ACC112 (cell line): ENCODE results near the gene PTBP3.
"Not testable (repeated sequence)": the region's sequence is repeated elsewhere in the genome, so short reads cannot be mapped to it uniquely, and the experiment has no call there.

Source experiments
- H2AFZ ChIP-seq: fragments of 200-600 bp; sonication (generic); one replicate; pipeline ENCODE4 v1.6.0; 2017; ENCODE audit warnings: antibody characterized with exemption, low read length; ENCODE audit not compliant: unreplicated experiment
- H3K27ac ChIP-seq: fragments of 200-600 bp; sonication (generic); 2 replicates; pipeline ENCODE4 v1.5.1; 2014; ENCODE audit warnings: low read depth, mild to moderate bottlenecking, antibody characterized with exemption, low read length, moderate library complexity
- H3K27me3 ChIP-seq: fragments of 200-600 bp; sonication (generic); 2 replicates; pipeline ENCODE4 v1.6.1; 2014; ENCODE audit warnings: mild to moderate bottlenecking, antibody characterized with exemption, low read length, moderate library complexity, mixed read lengths; ENCODE audit not compliant: insufficient read depth
- H3K36me3 ChIP-seq: fragments of 200-600 bp; sonication (generic); 2 replicates; pipeline ENCODE4 v1.6.1; 2016; ENCODE audit warnings: mild to moderate bottlenecking, antibody characterized with exemption, low read length, moderate library complexity, mixed read lengths; ENCODE audit not compliant: insufficient read depth
- H3K4me1 ChIP-seq: fragments of 200-600 bp; sonication (generic); one replicate; pipeline ENCODE4 v1.6.1; 2016; ENCODE audit warnings: low read length, mixed read lengths; ENCODE audit not compliant: insufficient read depth, unreplicated experiment, control insufficient read depth
- H3K4me3 ChIP-seq: fragments of 200-600 bp; sonication (generic); 2 replicates; pipeline ENCODE4 v1.5.1; 2014; ENCODE audit warnings: mild to moderate bottlenecking, low read depth, low read length
- H3K79me2 ChIP-seq: fragments of 200-600 bp; sonication (generic); one replicate; pipeline ENCODE4 v1.6.0; 2016; ENCODE audit warnings: low read length; ENCODE audit not compliant: control insufficient read depth, unreplicated experiment, insufficient read depth

Gene PTBP3

GRCh38 chr9:112296929-112297328 lies 36.5 kb downstream of the PTBP3 start:
- H2AFZ ChIP-seq, result no peak overlapping the region
- H3K36me3 ChIP-seq, result peaks cover 7% of the 10 kb centered on the region; the same call in 1 of the 2 replicates
- H3K4me1 ChIP-seq, result peaks cover 14% of the 10 kb centered on the region
- H3K4me3 ChIP-seq, result no peak overlapping the region
- peaks cover 78% of the 10 kb centered on the region for H3K79me2 ChIP-seq
- H3K27me3 ChIP-seq, result no peaks in the 10 kb centered on the region
- no peak overlapping the region for H3K27ac ChIP-seq

DNA sequence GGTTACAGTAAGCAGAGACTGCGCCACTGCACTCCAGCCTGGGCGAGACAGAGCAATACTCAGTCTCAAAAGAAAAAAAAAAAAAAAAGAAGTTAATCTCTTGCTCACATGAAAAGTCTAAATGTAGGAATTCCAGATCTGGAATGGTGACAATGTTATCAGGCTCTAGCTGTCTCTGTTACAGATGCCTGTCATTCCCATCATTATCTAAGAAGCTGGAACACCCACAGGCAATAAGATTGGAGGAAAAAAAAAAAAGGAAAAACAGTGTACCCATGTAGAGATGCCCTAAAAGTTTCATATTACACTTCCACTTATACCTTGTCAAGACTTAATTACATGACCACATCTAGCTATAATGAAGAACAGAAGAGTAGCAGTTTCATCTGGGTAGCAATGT lies 38.2 kb downstream of the PTBP3 start:
- Histone ChIP-seq H3K79me2 (peaks cover 75% of the 10 kb centered on the region), H3K36me3 (peaks cover 15% of the 10 kb centered on the region; the same call in 1 of the 2 replicates)

DNA sequence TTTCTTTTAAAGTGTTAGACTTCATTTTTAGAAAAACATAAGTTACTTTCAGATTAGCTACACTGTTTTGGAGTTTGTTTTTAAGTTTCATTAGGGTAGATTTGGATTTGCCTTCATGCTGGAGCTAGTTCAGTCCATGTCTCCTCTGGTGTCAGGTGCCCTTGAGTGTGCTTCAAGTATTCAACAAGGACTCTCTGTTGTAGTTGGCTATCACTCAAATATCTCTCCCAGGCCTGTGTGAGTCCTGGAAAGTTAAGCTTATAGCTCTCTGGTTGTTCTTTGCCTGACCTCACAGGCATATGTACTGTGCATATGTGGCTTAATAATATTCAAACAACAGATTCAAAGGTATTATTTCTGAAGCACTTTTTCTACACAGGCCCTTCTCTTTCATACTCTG lies 45.4 kb downstream of the PTBP3 start:
- H3K36me3 ChIP-seq, result peaks cover 54% of the 10 kb centered on the region

More for the DNA sequence above, 38.2 kb downstream of the PTBP3 start:
- Histone ChIP-seq H3K27me3 (no peaks in the 10 kb centered on the region), H3K4me1 (peaks cover 13% of the 10 kb centered on the region), H3K27ac (no peak overlapping the region), H3K4me3 (no peak overlapping the region), H2AFZ (no peak overlapping the region)

GRCh38 chr9:112286926-112287325 lies 46.5 kb downstream of the PTBP3 start:
- H3K27me3 ChIP-seq, result no peaks in the 10 kb centered on the region
- peaks cover 28% of the 10 kb centered on the region for H3K79me2 ChIP-seq
- H3K36me3 ChIP-seq, result peaks cover 52% of the 10 kb centered on the region

More for the DNA sequence above, 45.4 kb downstream of the PTBP3 start:
- Histone ChIP-seq H3K4me3 (no peak overlapping the region), H3K79me2 (peaks cover 39% of the 10 kb centered on the region), H3K27ac (no peak overlapping the region), H3K4me1 (no peaks in the 10 kb centered on the region), H3K27me3 (no peaks in the 10 kb centered on the region), H2AFZ (no peak overlapping the region)

DNA sequence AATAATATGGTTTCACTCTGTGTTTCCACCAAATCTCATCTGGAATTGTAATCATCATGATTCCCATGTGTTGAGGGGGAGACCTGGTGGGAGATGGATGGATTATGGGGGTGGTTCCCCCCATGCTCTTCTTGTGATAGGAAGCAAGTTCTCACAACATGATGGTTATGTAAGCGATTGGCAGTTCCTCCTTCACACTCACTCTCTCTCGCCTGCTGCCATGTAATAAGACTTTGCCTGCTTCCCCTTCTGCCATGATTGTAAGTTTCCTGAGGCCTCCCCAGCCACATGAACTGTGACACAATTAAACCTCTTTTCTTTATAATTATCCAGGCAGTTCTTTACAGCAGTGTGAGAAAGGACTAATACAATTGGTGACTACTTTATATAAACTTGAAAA lies 48.4 kb downstream of the PTBP3 start:
- Histone ChIP-seq H3K4me1 (no peaks in the 10 kb centered on the region), H3K4me3 (no peak overlapping the region), H2AFZ (no peak overlapping the region), H3K79me2 (peaks cover 15% of the 10 kb centered on the region), H3K27me3 (no peaks in the 10 kb centered on the region), H3K36me3 (peaks cover 43% of the 10 kb centered on the region), H3K27ac (no peak overlapping the region)

More at GRCh38 chr9:112286926-112287325, 46.5 kb downstream of the PTBP3 start:
- H3K4me1 ChIP-seq, result no peaks in the 10 kb centered on the region
- no peak overlapping the region for H2AFZ ChIP-seq
- no peak overlapping the region for H3K4me3 ChIP-seq
- no peak overlapping the region for H3K27ac ChIP-seq

GRCh38 chr9:112283582-112284253 lies 49.7 kb downstream of the PTBP3 start:
- Histone ChIP-seq H3K36me3 (peaks cover 38% of the 10 kb centered on the region), H3K79me2 (peaks cover 12% of the 10 kb centered on the region)

DNA sequence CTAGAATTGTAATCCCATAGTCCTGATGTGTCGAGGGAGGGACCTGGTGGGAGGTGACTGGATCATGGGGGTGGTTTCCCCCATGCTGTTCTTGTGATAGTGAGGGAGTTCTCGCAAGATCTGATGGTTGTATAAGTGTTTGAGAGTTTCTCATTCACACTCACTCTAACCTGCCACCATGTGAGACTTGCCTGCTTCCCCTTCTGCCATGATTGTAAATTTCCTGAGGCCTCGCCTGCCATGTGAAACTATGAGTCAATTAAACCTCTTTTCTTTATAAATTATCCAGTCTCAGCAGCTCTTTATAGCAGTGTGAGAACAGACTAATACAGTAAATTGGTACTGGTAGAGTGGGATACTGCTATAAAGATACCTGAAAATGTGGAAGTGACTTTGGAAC lies 50.6 kb downstream of the PTBP3 start:
- not testable (repeated sequence) for H3K27ac ChIP-seq, H3K4me3 ChIP-seq, H2AFZ ChIP-seq, H3K27me3 ChIP-seq, H3K4me1 ChIP-seq
- Histone ChIP-seq H3K36me3 (peaks cover 33% of the 10 kb centered on the region), H3K79me2 (peaks cover 14% of the 10 kb centered on the region)

More at GRCh38 chr9:112283582-112284253, 49.7 kb downstream of the PTBP3 start:
- Histone ChIP-seq H3K4me1 (no peaks in the 10 kb centered on the region), H3K4me3 (no peak overlapping the region), H2AFZ (no peak overlapping the region), H3K27ac (no peak overlapping the region), H3K27me3 (no peaks in the 10 kb centered on the region)

GRCh38 chr9:112280904-112281303 lies 52.5 kb downstream of the PTBP3 start:
- Histone ChIP-seq H3K4me3 (no peak overlapping the region), H2AFZ (no peak overlapping the region), H3K27me3 (no peaks in the 10 kb centered on the region), H3K79me2 (peaks cover 29% of the 10 kb centered on the region), H3K36me3 (peaks cover 26% of the 10 kb centered on the region), H3K4me1 (no peaks in the 10 kb centered on the region), H3K27ac (no peak overlapping the region)

DNA sequence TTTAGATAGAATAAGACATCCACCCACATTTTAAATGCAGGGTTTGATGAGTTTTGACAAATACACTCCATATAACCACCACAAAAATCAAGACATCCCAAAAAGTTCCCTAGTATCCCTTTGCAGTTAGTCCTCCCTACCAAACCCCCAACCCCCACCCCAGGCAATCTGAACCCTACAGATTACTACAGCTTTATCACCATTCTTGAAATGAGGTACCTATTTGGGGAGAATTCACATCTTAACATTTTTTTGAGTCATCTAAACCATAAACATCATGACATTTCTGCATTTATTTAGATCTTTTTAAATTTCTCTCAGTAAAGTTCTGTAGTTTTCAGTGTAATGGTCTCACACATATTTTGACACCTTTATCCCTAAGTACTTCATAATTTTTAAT lies 53.9 kb downstream of the PTBP3 start:
- H3K27ac ChIP-seq, result no peak overlapping the region
- H3K4me1 ChIP-seq, result no peaks in the 10 kb centered on the region
- H2AFZ ChIP-seq, result no peak overlapping the region
- no peak overlapping the region for H3K4me3 ChIP-seq
- H3K36me3 ChIP-seq, result peaks cover 14% of the 10 kb centered on the region
- peaks cover 34% of the 10 kb centered on the region for H3K79me2 ChIP-seq
- no peaks in the 10 kb centered on the region for H3K27me3 ChIP-seq

- H3K79me2 ChIP-seq, result peaks cover 43% of the 10 kb centered on the region
- H3K27ac ChIP-seq, result no peak overlapping the region
- no peak overlapping the region for H3K4me3 ChIP-seq
- no peaks in the 10 kb centered on the region for H3K27me3 ChIP-seq
- peaks cover 9% of the 10 kb centered on the region for H3K4me1 ChIP-seq
- H3K36me3 ChIP-seq, result 0 out of 2 replicates have a peak, but pooled peaks cover under 1% of the 10 kb centered on the region
- no peak overlapping the region for H2AFZ ChIP-seq
Observed at GRCh38 chr9:112278152-112278551, 55.3 kb downstream of the PTBP3 start.

DNA sequence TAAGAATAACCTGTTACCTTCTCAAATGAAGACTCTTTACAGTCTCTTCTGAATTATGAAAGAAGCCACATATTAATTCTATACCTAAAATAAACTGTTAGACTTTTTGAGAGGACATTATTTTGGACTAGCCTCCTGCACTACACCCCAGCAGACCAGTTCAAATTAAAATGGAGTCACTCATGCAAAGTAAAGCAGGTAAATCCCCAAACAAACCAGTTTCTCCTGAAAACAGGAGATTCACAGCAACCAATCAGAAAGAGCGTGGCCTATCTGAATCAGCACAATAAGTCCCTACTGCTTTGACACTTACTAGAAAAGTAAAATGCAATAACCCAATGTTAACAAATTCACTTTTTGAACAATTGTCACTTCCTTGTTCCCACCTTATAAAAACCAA lies 58.8 kb downstream of the PTBP3 start:
- Histone ChIP-seq H3K4me3 (no peak overlapping the region), H3K27me3 (no peaks in the 10 kb centered on the region), H2AFZ (no peak overlapping the region), H3K36me3 (no peaks in the 10 kb centered on the region), H3K4me1 (peaks cover 24% of the 10 kb centered on the region), H3K27ac (no peak overlapping the region), H3K79me2 (peaks cover 68% of the 10 kb centered on the region)
